ENCODE results near the gene NPAS2.

The NPAS2 gene

DNA sequence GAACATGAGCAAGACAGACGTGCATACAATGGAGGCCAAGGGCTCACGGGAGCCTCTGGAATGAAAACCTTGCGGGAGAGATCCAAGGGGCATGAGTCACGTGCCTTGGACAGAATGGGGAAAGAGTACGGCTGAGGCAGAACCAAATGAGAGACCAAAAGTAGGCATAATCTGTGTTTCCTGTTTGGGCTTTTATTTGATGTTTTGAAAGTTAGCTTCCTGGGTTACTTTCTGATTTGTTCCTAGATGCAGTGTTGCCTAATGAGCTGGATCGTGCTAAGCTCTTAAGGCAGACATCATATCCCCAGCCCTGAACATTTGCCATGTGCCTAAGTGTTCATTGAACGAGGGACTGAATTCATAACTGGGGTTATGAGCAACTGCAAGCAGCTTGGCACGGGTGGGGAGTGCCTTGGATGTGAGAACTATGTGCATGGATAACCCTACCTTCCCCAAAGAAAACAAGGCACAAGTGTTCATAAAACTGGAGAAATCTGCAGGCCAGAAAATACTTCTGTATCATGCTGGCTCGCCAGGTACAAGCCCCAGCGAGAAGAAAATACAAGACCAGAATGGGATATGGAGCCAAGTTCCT is 121.8 kb downstream of the NPAS2 start:
- Histone ChIP-seq H3K4me2 (ENCODE audit: low read length) (no peak overlapping the region), H3K36me3 (ENCODE audit: control insufficient read depth, insufficient read depth, low read length) (no peaks in the 10 kb centered on the region), H3K4me3 (ENCODE audit: low read length) (no peak overlapping the region), H3K79me2 (ENCODE audit: control insufficient read depth, insufficient read depth, low read length) (no peaks in the 10 kb centered on the region), H3K56ac (ENCODE audit: low read length) (no peak overlapping the region), H3K4ac (ENCODE audit: low read depth, low read length) (no peak overlapping the region), H3K4me1 (ENCODE audit: control insufficient read depth, low read depth, low read length) (no peaks in the 10 kb centered on the region), H3K79me1 (ENCODE audit: low read length) (no peaks in the 10 kb centered on the region), H2BK5ac (ENCODE audit: low read length) (no peak overlapping the region), H4K8ac (ENCODE audit: low read depth, low read length) (no peak overlapping the region), H3K23ac (ENCODE audit: low read length) (no peak overlapping the region), H4K5ac (ENCODE audit: low read length) (no peak overlapping the region), H2AK5ac (ENCODE audit: low read length) (no peak overlapping the region), H2BK120ac (ENCODE audit: low read depth, low read length) (no peak overlapping the region), H3K27ac (ENCODE audit: low read depth, low read length) (no peak overlapping the region), H3K27me3 (ENCODE audit: insufficient read depth, low read length, poor library complexity) (no peaks in the 10 kb centered on the region), H3K18ac (ENCODE audit: low read length) (no peak overlapping the region), H3K9ac (ENCODE audit: low read length) (no peak overlapping the region), H2BK15ac (replicated peaks; ENCODE audit: low read depth) (no peak overlapping the region)
- no CpG with 5 or more reads among the region's 10 CpGs for WGBS (ENCODE audit: extremely low coverage, insufficient coverage, low lambda C conversion rate)
- no peak for DNase-seq

- Histone ChIP-seq H4K8ac (ENCODE audit: low read depth, low read length) (no peak overlapping the region), H3K36me3 (ENCODE audit: control insufficient read depth, insufficient read depth, low read length) (no peaks in the 10 kb centered on the region), H2BK5ac (ENCODE audit: low read length) (no peak overlapping the region), H3K9ac (ENCODE audit: low read length) (no peak overlapping the region), H2AK5ac (ENCODE audit: low read length) (no peak overlapping the region), H4K5ac (ENCODE audit: low read length) (no peak overlapping the region), H3K23ac (ENCODE audit: low read length) (no peak overlapping the region), H2BK15ac (replicated peaks; ENCODE audit: low read depth) (no peak overlapping the region), H3K56ac (ENCODE audit: low read length) (no peak overlapping the region), H3K27ac (ENCODE audit: low read depth, low read length) (no peak overlapping the region), H3K79me2 (ENCODE audit: control insufficient read depth, insufficient read depth, low read length) (no peaks in the 10 kb centered on the region), H2BK120ac (ENCODE audit: low read depth, low read length) (no peak overlapping the region), H3K18ac (ENCODE audit: low read length) (no peak overlapping the region), H3K79me1 (ENCODE audit: low read length) (no peaks in the 10 kb centered on the region), H3K4me1 (ENCODE audit: control insufficient read depth, low read depth, low read length) (no peaks in the 10 kb centered on the region), H3K27me3 (ENCODE audit: insufficient read depth, low read length, poor library complexity) (no peaks in the 10 kb centered on the region), H3K4me3 (ENCODE audit: low read length) (no peak overlapping the region), H3K4ac (ENCODE audit: low read depth, low read length) (no peak overlapping the region), H3K4me2 (ENCODE audit: low read length) (no peak overlapping the region)
- DNase-seq, result no peak
- no CpG with 5 or more reads among the region's 19 CpGs for WGBS (ENCODE audit: extremely low coverage, insufficient coverage, low lambda C conversion rate)
Observed at GRCh38 chr2:100944617-100945432, 124.9 kb downstream of the NPAS2 start.

- no peak overlapping the region for H3K56ac ChIP-seq (ENCODE audit: low read length)
- no peak overlapping the region for H4K5ac ChIP-seq (ENCODE audit: low read length)
- H3K4me1 ChIP-seq (ENCODE audit: control insufficient read depth, low read depth, low read length), result no peaks in the 10 kb centered on the region
- no peak overlapping the region for H3K9ac ChIP-seq (ENCODE audit: low read length)
- no peaks in the 10 kb centered on the region for H3K27me3 ChIP-seq (ENCODE audit: insufficient read depth, low read length, poor library complexity)
- no peak overlapping the region for H3K4ac ChIP-seq (ENCODE audit: low read depth, low read length)
- no CpG with 5 or more reads among the region's 5 CpGs for WGBS (ENCODE audit: extremely low coverage, insufficient coverage, low lambda C conversion rate)
- no peak overlapping the region for H2AK5ac ChIP-seq (ENCODE audit: low read length)
- no peak overlapping the region for H3K23ac ChIP-seq (ENCODE audit: low read length)
- H3K36me3 ChIP-seq (ENCODE audit: control insufficient read depth, insufficient read depth, low read length), result no peaks in the 10 kb centered on the region
- H3K27ac ChIP-seq (ENCODE audit: low read depth, low read length), result no peak overlapping the region
- no peak for DNase-seq
- H3K4me3 ChIP-seq (ENCODE audit: low read length), result no peak overlapping the region
- no peak overlapping the region for H2BK5ac ChIP-seq (ENCODE audit: low read length)
- no peaks in the 10 kb centered on the region for H3K79me1 ChIP-seq (ENCODE audit: low read length)
- H3K4me2 ChIP-seq (ENCODE audit: low read length), result no peak overlapping the region
- no peak overlapping the region for H2BK120ac ChIP-seq (ENCODE audit: low read depth, low read length)
- no peak overlapping the region for H2BK15ac ChIP-seq (replicated peaks; ENCODE audit: low read depth)
- H3K18ac ChIP-seq (ENCODE audit: low read length), result no peak overlapping the region
- no peak overlapping the region for H4K8ac ChIP-seq (ENCODE audit: low read depth, low read length)
- no peaks in the 10 kb centered on the region for H3K79me2 ChIP-seq (ENCODE audit: control insufficient read depth, insufficient read depth, low read length)
Observed at GRCh38 chr2:100945433-100945740, 125.4 kb downstream of the NPAS2 start.

GRCh38 chr2:100945930-100946607 is 126.1 kb downstream of the NPAS2 start:
- Histone ChIP-seq H3K56ac (ENCODE audit: low read length) (no peak overlapping the region), H3K79me1 (ENCODE audit: low read length) (no peaks in the 10 kb centered on the region), H3K4me1 (ENCODE audit: control insufficient read depth, low read depth, low read length) (no peaks in the 10 kb centered on the region), H3K4me3 (ENCODE audit: low read length) (no peak overlapping the region), H3K4ac (ENCODE audit: low read depth, low read length) (no peak overlapping the region), H4K5ac (ENCODE audit: low read length) (no peak overlapping the region), H3K27me3 (ENCODE audit: insufficient read depth, low read length, poor library complexity) (no peaks in the 10 kb centered on the region), H2BK120ac (ENCODE audit: low read depth, low read length) (no peak overlapping the region), H3K23ac (ENCODE audit: low read length) (no peak overlapping the region), H3K18ac (ENCODE audit: low read length) (no peak overlapping the region), H2BK15ac (replicated peaks; ENCODE audit: low read depth) (no peak overlapping the region), H3K79me2 (ENCODE audit: control insufficient read depth, insufficient read depth, low read length) (no peaks in the 10 kb centered on the region), H4K8ac (ENCODE audit: low read depth, low read length) (no peak overlapping the region), H2AK5ac (ENCODE audit: low read length) (no peak overlapping the region), H2BK5ac (ENCODE audit: low read length) (no peak overlapping the region), H3K4me2 (ENCODE audit: low read length) (no peak overlapping the region), H3K27ac (ENCODE audit: low read depth, low read length) (no peak overlapping the region), H3K36me3 (ENCODE audit: control insufficient read depth, insufficient read depth, low read length) (no peaks in the 10 kb centered on the region), H3K9ac (ENCODE audit: low read length) (no peak overlapping the region)
- WGBS (ENCODE audit: extremely low coverage, insufficient coverage, low lambda C conversion rate), result no CpG with 5 or more reads among the region's 8 CpGs
- DNase-seq, result no peak

DNA sequence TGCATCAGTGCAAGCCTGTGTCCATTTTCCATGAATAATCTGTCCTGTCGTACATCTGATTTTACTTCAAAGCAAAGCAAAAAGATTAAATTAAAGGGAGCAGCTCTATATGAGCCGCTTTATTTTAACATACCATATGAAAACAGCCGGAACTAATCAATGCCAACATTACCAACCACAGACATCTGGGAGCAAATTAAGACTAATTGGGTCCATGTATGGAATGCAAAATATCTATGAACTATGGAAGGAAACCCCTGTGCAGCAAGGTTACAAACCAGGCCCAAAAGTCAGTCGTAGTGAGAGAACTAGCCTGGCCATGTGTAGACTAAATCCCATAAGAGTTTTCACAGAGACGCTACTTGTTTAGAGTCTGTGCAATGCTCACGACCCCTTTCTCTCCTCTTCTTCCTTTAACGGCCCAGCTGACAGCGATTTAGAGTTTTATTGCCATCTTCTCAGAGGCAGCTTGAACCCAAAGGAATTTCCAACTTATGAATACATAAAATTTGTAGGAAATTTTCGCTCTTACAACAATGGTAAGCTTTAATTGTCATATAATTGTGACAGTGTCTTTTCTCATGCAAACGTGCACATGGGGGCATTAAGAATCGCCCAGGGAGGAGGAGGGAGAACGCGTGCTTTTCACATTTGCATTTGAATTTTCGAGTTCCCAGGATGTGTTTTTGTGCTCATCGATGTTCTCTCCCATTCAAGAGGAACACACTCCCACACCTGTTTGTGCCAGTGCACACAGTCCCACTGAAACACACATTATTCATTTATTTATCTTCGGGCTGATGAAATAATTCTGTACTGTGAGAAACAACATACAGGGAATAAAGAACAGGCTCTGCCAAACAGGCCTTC is 129.2 kb downstream of the NPAS2 start:
- no peak overlapping the region for H3K4ac ChIP-seq (ENCODE audit: low read depth, low read length)
- no peak overlapping the region for H3K23ac ChIP-seq (ENCODE audit: low read length)
- no peaks in the 10 kb centered on the region for H3K4me1 ChIP-seq (ENCODE audit: control insufficient read depth, low read depth, low read length)
- H3K79me1 ChIP-seq (ENCODE audit: low read length), result no peaks in the 10 kb centered on the region
- no peak overlapping the region for H3K4me2 ChIP-seq (ENCODE audit: low read length)
- no peak overlapping the region for H2BK120ac ChIP-seq (ENCODE audit: low read depth, low read length)
- H3K4me3 ChIP-seq (ENCODE audit: low read length), result no peak overlapping the region
- no peaks in the 10 kb centered on the region for H3K27me3 ChIP-seq (ENCODE audit: insufficient read depth, low read length, poor library complexity)
- no peak overlapping the region for H3K18ac ChIP-seq (ENCODE audit: low read length)
- no CpG with 5 or more reads among the region's 16 CpGs for WGBS (ENCODE audit: extremely low coverage, insufficient coverage, low lambda C conversion rate)
- H3K9ac ChIP-seq (ENCODE audit: low read length), result no peak overlapping the region
- no peak overlapping the region for H4K8ac ChIP-seq (ENCODE audit: low read depth, low read length)
- no peak overlapping the region for H3K56ac ChIP-seq (ENCODE audit: low read length)
- H3K79me2 ChIP-seq (ENCODE audit: control insufficient read depth, insufficient read depth, low read length), result no peaks in the 10 kb centered on the region
- H2BK15ac ChIP-seq (replicated peaks; ENCODE audit: low read depth), result no peak overlapping the region
- no peak overlapping the region for H4K5ac ChIP-seq (ENCODE audit: low read length)
- no peaks in the 10 kb centered on the region for H3K36me3 ChIP-seq (ENCODE audit: control insufficient read depth, insufficient read depth, low read length)
- no peak overlapping the region for H3K27ac ChIP-seq (ENCODE audit: low read depth, low read length)
- H2BK5ac ChIP-seq (ENCODE audit: low read length), result no peak overlapping the region
- DNase-seq, result no peak
- H2AK5ac ChIP-seq (ENCODE audit: low read length), result no peak overlapping the region

Data from mesendoderm (in vitro differentiated cells).